Stimulated activated CD8-positive, alpha-beta memory T cell treated with anti-CD3 and anti-CD28 coated beads, Interleukin-4, amount 100 ng/mL, for 1 hour (primary cell): Measurements from ENCODE around the gene MYO10.
"Not testable (repeated sequence)": the region's sequence is repeated elsewhere in the genome, so short reads cannot be mapped to it uniquely, and the experiment has no call there.

Experiments used
- DNase-seq, 2 donors: peaks; one replicate each; pipeline ENCODE4 v3.0.0-alpha.2; 2020; ENCODE audit warnings: low read depth in 2 of 2, low spot score in 1 of 2

Gene MYO10

DNA sequence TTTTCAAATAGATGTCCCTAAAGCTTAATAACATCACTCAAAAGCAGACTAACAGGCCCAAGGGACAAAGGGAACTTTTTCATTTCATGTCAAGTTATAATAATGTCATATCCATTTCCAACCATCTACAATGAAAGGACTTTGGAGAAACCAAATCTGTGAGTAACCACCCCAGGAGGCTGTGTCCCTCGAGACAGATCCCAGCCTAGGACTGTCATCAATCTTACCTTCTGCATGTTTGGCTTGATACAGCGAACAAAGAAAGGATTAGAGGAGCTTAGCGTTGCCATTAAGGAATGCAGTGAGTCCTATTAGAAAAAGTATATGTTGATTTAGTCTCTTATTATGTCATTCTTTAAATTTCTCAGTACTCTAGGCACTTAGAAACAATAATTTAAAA, 181.5 kb downstream of the MYO10 start:
- no peak for DNase-seq

GRCh38 chr5:16754086-16754485, 182.0 kb downstream of the MYO10 start:
- DNase-seq, result no peak

GRCh38 chr5:16750445-16750844, 185.6 kb downstream of the MYO10 start:
- no peak for DNase-seq

DNA sequence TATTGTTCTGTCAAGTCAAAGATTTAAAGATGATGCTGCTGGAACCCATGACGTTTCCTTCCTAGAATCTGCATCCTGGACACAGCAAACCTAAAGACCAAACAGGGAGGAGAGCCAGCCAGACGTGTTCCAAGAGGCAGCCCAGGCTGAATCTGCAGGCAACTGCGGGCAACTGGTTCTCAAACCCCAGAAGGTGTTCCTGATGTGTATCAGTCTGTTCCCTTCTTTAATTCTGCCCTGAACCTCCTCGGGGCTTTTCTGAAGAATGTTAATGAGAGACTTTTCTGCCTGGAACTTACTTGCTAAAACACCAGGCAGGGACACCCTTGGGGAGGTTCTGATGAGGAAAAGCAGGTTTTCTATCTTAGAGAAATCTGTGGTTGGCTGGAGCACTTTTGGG, 186.5 kb downstream of the MYO10 start:
- no peak for DNase-seq

- DNase-seq, result no peak
Measured at GRCh38 chr5:16744164-16744880, 191.8 kb downstream of the MYO10 start.

DNA sequence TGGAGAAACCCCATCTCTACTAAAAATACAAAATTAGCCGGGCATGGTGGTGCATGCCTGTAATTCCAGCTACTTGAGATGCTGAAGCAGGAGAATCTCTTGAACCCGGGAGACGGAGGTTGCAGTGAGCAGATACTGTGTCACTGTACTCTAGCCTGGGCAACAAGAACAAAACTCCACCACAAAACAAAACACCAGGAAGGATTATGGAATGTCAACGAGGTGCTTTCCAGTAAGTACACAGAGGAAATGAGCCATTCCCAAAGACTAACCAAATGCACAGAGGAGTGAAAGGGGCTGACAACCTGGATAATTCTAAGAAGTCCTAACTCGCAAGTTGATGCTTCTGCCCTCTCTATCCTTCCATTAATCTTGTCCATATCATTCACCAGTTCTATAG, 193.2 kb downstream of the MYO10 start:
- DNase-seq, result no peak

DNA sequence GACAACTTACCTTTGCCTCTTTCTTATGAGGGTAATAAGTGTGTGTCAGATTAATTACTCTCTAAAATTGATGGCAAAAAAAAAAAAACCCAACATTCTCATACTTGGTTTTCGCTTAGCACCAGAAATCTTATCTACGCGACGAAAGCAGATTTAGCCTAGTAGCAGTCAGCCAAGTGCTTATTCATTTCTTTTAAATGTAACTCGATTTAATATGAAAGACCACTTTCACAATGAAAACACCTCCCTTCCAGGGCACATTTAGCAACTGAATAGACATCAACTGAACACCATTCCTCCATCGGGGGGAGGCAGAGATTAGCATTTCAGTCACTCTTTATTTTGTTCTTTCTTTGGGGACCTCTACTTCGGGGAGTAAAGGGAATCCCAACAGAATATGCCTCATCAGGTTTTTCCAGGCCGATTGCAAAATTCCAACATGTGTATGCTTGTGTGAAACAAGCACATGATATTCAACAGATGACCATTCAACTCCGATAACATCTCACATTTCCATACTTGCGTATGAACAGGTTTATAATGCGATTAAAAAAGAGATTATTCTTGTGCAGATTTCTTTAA, 195.2 kb downstream of the MYO10 start:
- no peak for DNase-seq

DNA sequence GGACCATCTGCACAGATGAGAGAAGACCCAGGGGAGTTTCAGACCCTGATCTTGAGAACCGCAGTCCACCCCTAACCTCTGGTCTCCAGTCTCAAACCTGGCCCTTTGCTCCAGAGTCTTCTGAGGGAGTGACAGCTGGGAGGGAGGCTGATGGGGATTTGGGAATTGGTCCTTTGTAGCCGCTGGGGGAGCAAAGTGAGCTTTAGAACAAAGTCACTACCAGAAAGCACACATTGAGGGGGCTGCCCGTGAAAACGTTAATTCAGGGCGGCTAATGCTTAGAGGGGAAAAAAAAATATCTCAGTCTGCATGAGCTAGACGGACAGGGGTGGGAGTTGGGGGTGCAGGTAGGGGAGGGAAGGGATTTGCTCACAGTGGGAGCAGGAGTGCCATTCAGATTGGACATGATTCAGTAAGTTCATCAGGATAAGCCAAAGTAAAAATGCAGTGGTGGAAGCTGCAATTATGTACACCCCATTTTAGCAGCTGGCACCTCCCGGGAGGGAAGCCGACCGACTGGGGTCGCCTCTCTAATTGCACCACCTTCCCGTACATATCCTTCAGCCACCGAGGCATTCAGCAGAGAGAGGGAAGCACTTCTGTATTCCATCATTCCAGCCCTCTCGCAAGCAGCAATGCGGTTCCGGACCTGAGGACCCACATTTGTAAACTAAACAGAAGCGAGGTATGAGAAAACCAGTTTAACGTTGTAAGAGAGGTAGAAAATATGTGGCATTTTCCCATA, 195.8 kb downstream of the MYO10 start:
- no peak for DNase-seq

DNA sequence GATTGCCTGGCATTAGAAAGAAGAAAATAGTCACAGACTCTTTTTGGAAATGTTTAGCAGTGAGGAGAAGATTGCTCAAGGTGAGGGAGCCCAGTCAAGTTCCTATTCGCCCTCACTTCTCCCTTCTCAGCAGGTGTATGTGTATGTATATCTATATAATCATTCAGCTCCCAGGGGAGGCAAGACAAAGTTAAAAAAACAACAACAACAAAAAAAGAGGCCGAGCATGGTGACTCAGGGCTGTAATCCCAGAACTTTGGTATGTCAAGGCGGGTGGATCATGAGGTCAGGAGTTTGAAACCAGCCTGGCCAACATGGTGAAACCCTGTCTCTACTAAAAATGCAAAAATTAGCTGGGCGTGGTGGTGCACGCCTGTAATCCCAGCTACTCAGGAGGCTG, 197.7 kb downstream of the MYO10 start:
- not testable (repeated sequence) for DNase-seq

DNA sequence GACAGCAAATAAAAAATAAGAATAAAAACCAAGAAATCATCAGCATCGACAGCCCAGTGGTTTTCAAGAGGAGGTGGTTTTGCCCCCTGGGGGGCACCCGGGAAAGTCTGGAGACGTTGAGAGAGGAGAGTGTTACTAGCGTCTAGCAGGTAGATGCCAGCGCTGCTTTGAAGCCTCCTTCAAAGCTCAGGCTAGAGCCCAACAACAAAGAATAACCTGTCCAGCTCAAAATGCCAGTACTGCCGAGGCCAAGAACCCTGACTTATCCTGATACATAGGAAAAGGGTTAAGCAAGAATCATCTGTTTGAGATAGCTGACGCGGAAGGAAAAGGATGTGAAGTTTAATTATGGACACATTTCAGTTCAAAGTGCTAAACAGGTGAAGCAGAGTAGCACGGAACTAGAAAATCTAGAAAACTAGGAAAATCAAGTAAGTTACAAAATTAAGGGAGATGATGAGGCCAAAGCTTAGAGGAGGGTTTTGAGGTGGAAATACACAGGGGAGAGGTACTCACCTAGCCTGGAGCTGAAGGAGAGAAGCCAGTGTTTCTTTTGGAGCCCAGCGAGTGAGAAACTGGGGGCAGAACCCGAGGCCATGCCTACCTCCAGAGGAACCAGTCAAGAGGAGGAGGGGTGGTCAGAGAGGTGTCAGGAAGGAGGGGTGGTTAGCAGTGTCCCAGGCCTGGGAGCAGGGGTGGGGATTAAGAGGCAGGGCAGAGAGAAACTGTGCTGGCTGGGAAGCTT, 198.3 kb downstream of the MYO10 start:
- no peak for DNase-seq

DNA sequence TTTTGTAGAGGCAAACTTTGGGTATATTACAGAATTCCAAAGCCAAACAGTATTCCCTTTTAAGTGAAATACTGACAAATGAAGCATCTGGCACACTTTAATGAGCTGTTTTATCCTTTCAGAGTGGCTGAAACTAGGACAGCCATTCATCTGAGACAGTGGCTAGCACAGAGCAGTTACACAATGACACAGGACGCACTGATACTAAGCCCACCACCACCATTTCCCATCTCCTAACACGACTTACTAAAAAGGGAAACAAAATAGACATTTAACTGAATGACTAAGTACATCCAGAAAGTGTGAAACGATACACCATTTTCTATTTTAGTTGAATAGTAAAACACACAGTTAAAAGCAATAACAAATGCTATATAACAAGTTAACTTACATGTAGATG, 198.9 kb downstream of the MYO10 start:
- no peak for DNase-seq

- no peak for DNase-seq
Measured at GRCh38 chr5:16736158-16736995, 199.7 kb downstream of the MYO10 start.

GRCh38 chr5:16735101-16736060, 200.7 kb downstream of the MYO10 start:
- no peak for DNase-seq

DNA sequence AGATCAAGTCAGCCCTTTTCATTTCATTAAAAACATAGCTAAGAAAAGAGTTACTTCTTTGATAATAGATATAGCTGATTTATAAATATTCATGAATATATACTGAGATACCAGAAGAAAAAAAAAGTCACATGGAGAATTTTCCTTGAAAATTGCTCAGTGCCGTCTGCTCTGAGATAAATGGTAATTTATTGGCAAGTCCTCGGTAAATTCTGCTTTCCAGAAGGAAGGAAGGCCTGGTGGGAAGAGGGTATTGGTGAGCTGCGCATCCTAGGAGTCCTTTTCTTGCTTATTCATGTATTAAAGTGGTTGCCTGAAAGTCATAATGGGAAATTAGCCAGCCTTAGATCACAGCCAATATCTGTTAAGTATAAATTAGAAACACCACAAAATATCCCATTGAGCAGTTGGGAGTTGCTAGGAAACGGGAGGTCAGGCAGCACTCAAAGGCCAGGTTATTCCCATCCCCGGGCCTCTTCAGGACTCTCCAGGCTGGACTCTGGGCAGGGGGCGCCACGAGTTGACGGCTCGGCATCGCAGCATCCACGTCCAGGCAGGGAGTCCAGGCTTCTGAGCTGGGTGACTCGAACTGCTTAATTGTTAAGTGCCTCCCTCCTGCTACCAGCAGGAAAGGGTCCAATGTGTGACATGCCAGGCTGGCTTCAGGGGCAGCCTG, 202.6 kb downstream of the MYO10 start:
- no peak for DNase-seq

- no peak for DNase-seq
Measured at GRCh38 chr5:16732356-16732755, 203.7 kb downstream of the MYO10 start.

- DNase-seq, result no peak
Measured at GRCh38 chr5:16727755-16728325, 208.2 kb downstream of the MYO10 start.

- no peak for DNase-seq
Measured at GRCh38 chr5:16726538-16726946, 209.5 kb downstream of the MYO10 start.

GRCh38 chr5:16725575-16725974, 210.5 kb downstream of the MYO10 start:
- no peak for DNase-seq

DNA sequence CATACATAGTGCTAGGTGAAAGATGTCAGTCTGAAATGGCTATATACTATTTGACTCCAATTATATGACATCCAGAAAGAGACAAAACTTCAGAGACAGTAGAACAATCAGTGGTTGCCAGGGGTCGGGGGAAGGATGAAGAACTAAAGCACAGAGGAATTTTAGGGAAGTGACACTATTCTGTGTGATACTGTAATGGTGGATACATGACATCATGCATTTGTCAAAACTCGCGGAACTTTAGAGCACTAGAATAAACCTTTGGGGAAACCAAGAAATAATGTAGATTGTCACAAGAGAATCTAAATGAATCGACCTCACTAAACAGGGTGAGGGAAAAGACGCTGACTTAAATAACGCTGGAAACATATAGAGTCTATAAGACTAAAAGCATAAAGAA, 212.3 kb downstream of the MYO10 start:
- DNase-seq, result no peak
